B cell (primary cell): ENCODE data around the gene CAPN5. TPM values are rescaled to one million over a fixed set of nuclear protein-coding genes. Genes with fewer than 3 reads are reported as not detected.

Experiments used
- ATAC-seq: fragments of 200-7000 bp; cut with Tn5 transposase; one replicate; pipeline ENCODE4 v1.10.0; 2021; ENCODE audit warnings: low read depth, mild to moderate bottlenecking, moderate number of reproducible peaks, moderate library complexity
- CTCF ChIA-PET: fragments of 350-600 bp; sonication (Branson Sonifier 250); formaldehyde crosslinking; loops from one replicate; lab custom pipeline; 2021; ENCODE audit warnings: antibody characterized with exemption, inconsistent platforms; lab: Charles Lee
- POLR2A ChIA-PET: fragments of 350-600 bp; sonication (Branson Sonifier 250); formaldehyde crosslinking; loops from one replicate; lab custom pipeline; 2021; ENCODE audit warnings: antibody characterized with exemption; lab: Charles Lee
- DNase-seq: peaks from one replicate; pipeline ENCODE4 v3.0.0; 2013
- H2AFZ ChIP-seq: 2 replicates; pipeline ENCODE4 v1.6.1; 2012; ENCODE audit warnings: mild to moderate bottlenecking, low read depth, low read length; ENCODE audit not compliant: insufficient read depth, poor library complexity, severe bottlenecking
- H3K27ac ChIP-seq, 2 donors: 1 replicate in 1 of 2; 2 replicates in 1 of 2; pipeline ENCODE4 v1.5.1; 2012 to 2013; ENCODE audit warnings: low read length in 2 of 2, mild to moderate bottlenecking in 2 of 2, moderate library complexity in 1 of 2
- H3K27me3 ChIP-seq, 4 experiments: fragments of 200-600 bp in 1 of 4; sonication (generic) in 1 of 4; replicated peaks in 1 of 4; 1 replicate in 2 of 4; 2 replicates in 2 of 4; pipeline versions ENCODE4 v1.6.1 to v1.7.0; 2013 to 2016; ENCODE audit warnings: low read length in 3 of 4, mild to moderate bottlenecking in 2 of 4, mixed read lengths in 1 of 4, moderate library complexity in 1 of 4; ENCODE audit not compliant: insufficient read depth in 4 of 4, control insufficient read depth in 3 of 4; ENCODE audit errors: control extremely low read depth in 1 of 4
- H3K36me3 ChIP-seq, 2 experiments: replicated peaks in 1 of 2; 1 replicate in 1 of 2; 2 replicates in 1 of 2; pipeline versions ENCODE4 v1.6.1 to v1.7.1; 2013; ENCODE audit warnings: low read length in 1 of 2; ENCODE audit not compliant: insufficient read depth in 2 of 2, control insufficient read depth in 1 of 2; ENCODE audit errors: control extremely low read depth in 1 of 2, extremely low read depth in 1 of 2
- H3K4me1 ChIP-seq, 2 donors: fragments of 200-600 bp in 1 of 2; sonication (generic) in 1 of 2; 1 replicate in 1 of 2; 2 replicates in 1 of 2; pipeline versions ENCODE4 v1.5.1 to v1.6.1; 2013 to 2017; ENCODE audit warnings: low read length in 2 of 2; ENCODE audit not compliant: control insufficient read depth in 2 of 2, insufficient read depth in 2 of 2
- H3K4me2 ChIP-seq: replicated peaks from 2 replicates; pipeline ENCODE3; 2012; ENCODE audit warnings: mild to moderate bottlenecking, low read depth, low read length; ENCODE audit not compliant: poor library complexity, severe bottlenecking
- H3K4me3 ChIP-seq, 5 experiments: fragments of 200-600 bp in 1 of 5; sonication (generic) in 1 of 5; 1 replicate in 3 of 5; 2 replicates in 2 of 5; pipeline versions ENCODE4 v1.5.1 to v1.7.0; 2011 to 2016; ENCODE audit warnings: low read length in 4 of 5, mild to moderate bottlenecking in 4 of 5, low read depth in 2 of 5, control low read depth in 1 of 5, moderate library complexity in 1 of 5; ENCODE audit not compliant: insufficient read depth in 1 of 5; ENCODE audit errors: control extremely low read depth in 1 of 5, extremely low read depth in 1 of 5
- H3K79me2 ChIP-seq: fragments of 200-600 bp; sonication (generic); one replicate; pipeline ENCODE4 v1.6.0; 2016; ENCODE audit warnings: low read length; ENCODE audit not compliant: control insufficient read depth, insufficient read depth
- H3K9ac ChIP-seq: fragments of 200-600 bp; sonication (generic); 2 replicates; pipeline ENCODE4 v1.6.1; 2017; ENCODE audit warnings: mild to moderate bottlenecking, low read length, moderate library complexity
- H3K9me3 ChIP-seq, 3 donors: one replicate each; pipeline versions ENCODE4 v1.6.1 to v1.7.1; 2013; ENCODE audit warnings: low read length in 2 of 3; ENCODE audit not compliant: control insufficient read depth in 2 of 3, insufficient read depth in 1 of 3; ENCODE audit errors: control extremely low read depth in 1 of 3
- H4K20me1 ChIP-seq: 2 replicates; pipeline ENCODE4 v1.6.0; 2012; ENCODE audit warnings: mild to moderate bottlenecking, low read length; ENCODE audit not compliant: insufficient read depth, control insufficient read depth, poor library complexity, severe bottlenecking
- H3K27ac Mint-ChIP-seq: one replicate; pipeline ENCODE4 v1.8.0; 2021; ENCODE audit warnings: mixed read lengths
- H3K27me3 Mint-ChIP-seq: one replicate; pipeline ENCODE4 v1.8.0; 2021; ENCODE audit warnings: mixed read lengths
- H3K4me1 Mint-ChIP-seq: one replicate; pipeline ENCODE4 v1.8.0; 2021; ENCODE audit warnings: mixed read lengths
- H3K4me3 Mint-ChIP-seq: one replicate; pipeline ENCODE4 v1.8.0; 2021; ENCODE audit warnings: mixed read lengths
- H3K9me3 Mint-ChIP-seq: one replicate; pipeline ENCODE4 v1.8.0; 2022; ENCODE audit warnings: mixed read lengths; ENCODE audit not compliant: insufficient read depth
- CTCF ChIP-seq: fragments of 200-600 bp; IDR thresholded peaks from one replicate; pipeline ENCODE4 v1.8.0; 2022; ENCODE audit warnings: antibody characterized with exemption, mild to moderate bottlenecking
- EZH2 ChIP-seq: IDR thresholded peaks from 2 replicates; pipeline ENCODE4 v1.6.1; 2012; ENCODE audit warnings: borderline replicate concordance, low read depth, mild to moderate bottlenecking, moderate library complexity, low read length; ENCODE audit not compliant: insufficient read depth, poor library complexity, severe bottlenecking
- WGBS: methylation state at CpG from one replicate; pipeline ENCODE4 v1.1.5; 2013; ENCODE audit warnings: missing lambda C conversion rate; ENCODE audit not compliant: insufficient coverage; 5-methylcytosine and 5-hydroxymethylcytosine counted together
- intact Hi-C: fragments of 100-400 bp; cut with micrococcal nuclease; formaldehyde crosslinking; loops from one replicate; pipeline ENCODE4 v1.10.0; 2022
- polyA plus RNA-seq: library from polyadenylated mRNA; depleted of rRNA; stranded (reverse); fragments of >200 nt; gene quantifications from 2 replicates; pipeline ENCODE4 v1.2.3, GENCODE V29; 2012
- total RNA-seq, 2 donors: library from RNA; stranded (reverse); fragments of 120-200 nt in 1 of 2; gene quantifications; 1 replicate in 1 of 2; 2 replicates in 1 of 2; pipeline versions ENCODE4 v1.2.3 to v1.2.4, GENCODE V29; 2013 to 2022

CAPN5 gene
- total and polyA plus RNA-seq, 2 donors (not counting 1 experiment from before 2014, with no cell fraction given): 0.74 to 0.78 TPM

GRCh38 chr11:77136784-77137420 is 70.1 kb downstream of the CAPN5 start:
- H3K36me3 ChIP-seq: no peaks in the 10 kb centered on the region
- H4K20me1 ChIP-seq: no peaks in the 10 kb centered on the region
- peaks cover 0 to 7% (median 0%) of the 10 kb centered on the region in 3 donors for H3K9me3 ChIP-seq
- no peak overlapping the region for H3K4me3 ChIP-seq
- POLR2A ChIA-PET: no interaction called here
- H3K27ac ChIP-seq: no peak overlapping the region
- no peak overlapping the region for H3K4me3 Mint-ChIP-seq
- TF ChIP-seq EZH2 (no peak), CTCF (no peak)
- intact Hi-C loops: no loop called here
- peaks cover 6% of the 10 kb centered on the region for H3K4me1 Mint-ChIP-seq
- H3K79me2 ChIP-seq: no peaks in the 10 kb centered on the region
- H3K27me3 ChIP-seq: peaks cover 0 to 21% (median 4%) of the 10 kb centered on the region in 4 experiments
- DNase-seq (no peak), ATAC-seq (no peak)
- no peak overlapping the region for H3K9ac ChIP-seq
- no peak overlapping the region for H2AFZ ChIP-seq
- H3K27me3 Mint-ChIP-seq: peaks cover 28% of the 10 kb centered on the region
- WGBS: 81% methylated on average over 7 of the region's 12 CpGs
- no peak overlapping the region for H3K27ac Mint-ChIP-seq
- H3K9me3 Mint-ChIP-seq: peaks cover 6% of the 10 kb centered on the region
- H3K4me2 ChIP-seq: no peak overlapping the region
- no peaks in the 10 kb centered on the region for H3K4me1 ChIP-seq
- CTCF ChIA-PET: interaction anchor here (1.9 kb wide), 1 partner anchor 10 kb away, joined by 11 read pairs; the partner anchor contains the start of gene MYO7A

- peaks cover 0 to 21% (median 4%) of the 10 kb centered on the region in 4 experiments for H3K27me3 ChIP-seq
- H3K4me1 ChIP-seq: peaks cover 0 to 4% of the 10 kb centered on the region in 2 donors
- peaks cover 0 to 7% (median 0%) of the 10 kb centered on the region in 3 donors for H3K9me3 ChIP-seq
- H3K9ac ChIP-seq: no peak overlapping the region
- 73% methylated on average over 11 of the region's 11 CpGs for WGBS
- H3K36me3 ChIP-seq: no peaks in the 10 kb centered on the region
- no peak for DNase-seq
- peaks cover 6% of the 10 kb centered on the region for H3K4me1 Mint-ChIP-seq
- H3K4me2 ChIP-seq: no peak overlapping the region
- TF ChIP-seq CTCF: no peak
- no peak for TF ChIP-seq EZH2
- no peaks in the 10 kb centered on the region for H3K79me2 ChIP-seq
- H2AFZ ChIP-seq: no peak overlapping the region
- ChIA-PET POLR2A (no interaction called here), CTCF (interaction anchor here (1.9 kb wide), 1 partner anchor 10 kb away, joined by 11 read pairs; the partner anchor contains the start of gene MYO7A)
- peaks cover 28% of the 10 kb centered on the region for H3K27me3 Mint-ChIP-seq
- H3K9me3 Mint-ChIP-seq: peaks cover 6% of the 10 kb centered on the region
- no peak overlapping the region for H3K4me3 Mint-ChIP-seq
- no peak overlapping the region for H3K4me3 ChIP-seq
- H3K27ac ChIP-seq: no peak overlapping the region
- intact Hi-C loops: no loop called here
- ATAC-seq: no peak
- no peaks in the 10 kb centered on the region for H4K20me1 ChIP-seq
- no peak overlapping the region for H3K27ac Mint-ChIP-seq
These were observed 70.7 kb downstream of the CAPN5 start for GRCh38 chr11:77137421-77137820.
